H9 (cell line): ENCODE measurements around the gene S100Z. TPM values are rescaled to one million over a fixed set of nuclear protein-coding genes. Genes with fewer than 3 reads are reported as not detected.

Experiments
- DNase-seq: peaks from one replicate; pipeline ENCODE4 v3.0.0-alpha.2; 2017
- H2AFZ ChIP-seq: one replicate; pipeline ENCODE4 v1.6.1; 2013; ENCODE audit warnings: mild to moderate bottlenecking, low read length, control low read depth, moderate library complexity
- H2AK5ac ChIP-seq: 2 replicates; pipeline ENCODE4 v1.6.1; 2013; ENCODE audit warnings: low read length, control low read depth, mixed read lengths; ENCODE audit not compliant: insufficient read length
- H2BK120ac ChIP-seq: one replicate; pipeline ENCODE4 v1.6.1; 2013; ENCODE audit warnings: low read depth, mild to moderate bottlenecking, low read length, control low read depth, inconsistent platforms; ENCODE audit not compliant: poor library complexity, severe bottlenecking
- H2BK12ac ChIP-seq: 2 replicates; pipeline ENCODE4 v1.6.1; 2013; ENCODE audit warnings: low read length, control low read depth, mixed read lengths, low read depth; ENCODE audit not compliant: insufficient read length
- H2BK15ac ChIP-seq: 2 replicates; pipeline ENCODE4 v1.6.1; 2013; ENCODE audit warnings: low read depth, low read length, control low read depth
- H2BK20ac ChIP-seq: one replicate; pipeline ENCODE4 v1.6.1; 2013; ENCODE audit warnings: low read depth, mild to moderate bottlenecking, low read length, control low read depth, inconsistent platforms; ENCODE audit not compliant: poor library complexity, severe bottlenecking
- H2BK5ac ChIP-seq: 2 replicates; pipeline ENCODE4 v1.6.1; 2013; ENCODE audit warnings: low read length, control low read depth, mixed read lengths; ENCODE audit not compliant: insufficient read length
- H3K14ac ChIP-seq: 2 replicates; pipeline ENCODE4 v1.6.1; 2013; ENCODE audit warnings: low read length, control low read depth; ENCODE audit not compliant: insufficient read depth
- H3K18ac ChIP-seq: 2 replicates; pipeline ENCODE4 v1.6.1; 2013; ENCODE audit warnings: low read depth, mild to moderate bottlenecking, mixed read lengths, low read length, control low read depth; ENCODE audit not compliant: insufficient read length
- H3K23ac ChIP-seq: 2 replicates; pipeline ENCODE4 v1.6.1; 2013; ENCODE audit warnings: low read length, control low read depth, mixed read lengths, low read depth; ENCODE audit not compliant: insufficient read length
- H3K23me2 ChIP-seq: 2 replicates; pipeline ENCODE4 v1.6.1; 2013; ENCODE audit warnings: low read depth, mild to moderate bottlenecking, mixed read lengths, low read length, control low read depth; ENCODE audit not compliant: insufficient read length, poor library complexity, severe bottlenecking
- H3K27ac ChIP-seq: 2 replicates; pipeline ENCODE4 v1.5.1; 2013; ENCODE audit warnings: low read length, control low read depth, mixed read lengths, low read depth; ENCODE audit not compliant: insufficient read length
- H3K27me3 ChIP-seq: 2 replicates; pipeline ENCODE4 v1.6.1; 2013; ENCODE audit warnings: low read length, control low read depth, inconsistent platforms; ENCODE audit not compliant: insufficient read depth
- H3K4ac ChIP-seq: 2 replicates; pipeline ENCODE4 v1.6.1; 2013; ENCODE audit warnings: low read depth, mild to moderate bottlenecking, control low read depth, inconsistent platforms, low read length, moderate library complexity
- H3K4me1 ChIP-seq: 2 replicates; pipeline ENCODE4 v1.6.1; 2013; ENCODE audit warnings: low read length, control low read depth, inconsistent platforms; ENCODE audit not compliant: insufficient read depth
- H3K4me2 ChIP-seq: 2 replicates; pipeline ENCODE4 v1.6.1; 2013; ENCODE audit warnings: low read length, control low read depth, mixed read lengths; ENCODE audit not compliant: insufficient read length, insufficient read depth
- H3K56ac ChIP-seq: 2 replicates; pipeline ENCODE4 v1.6.1; 2013; ENCODE audit warnings: low read depth, mild to moderate bottlenecking, mixed read lengths, low read length, control low read depth; ENCODE audit not compliant: insufficient read length
- H3K79me1 ChIP-seq: 2 replicates; pipeline ENCODE4 v1.6.1; 2013; ENCODE audit warnings: low read depth, mild to moderate bottlenecking, moderate library complexity, low read length, control low read depth, inconsistent platforms; ENCODE audit not compliant: insufficient read depth, poor library complexity, severe bottlenecking
- H3K79me2 ChIP-seq: 2 replicates; pipeline ENCODE4 v1.6.1; 2013; ENCODE audit warnings: low read length, control low read depth, inconsistent platforms; ENCODE audit not compliant: insufficient read depth
- H3K9ac ChIP-seq: 2 replicates; pipeline ENCODE4 v1.6.1; 2013; ENCODE audit warnings: low read length, control low read depth, mixed read lengths; ENCODE audit not compliant: insufficient read length; ENCODE audit errors: extremely low read depth
- H3K9me3 ChIP-seq: one replicate; pipeline ENCODE4 v1.6.1; 2013; ENCODE audit warnings: low read depth, low read length, inconsistent platforms; ENCODE audit not compliant: control insufficient read depth
- H3T11ph ChIP-seq: one replicate; pipeline ENCODE4 v1.6.1; 2013; ENCODE audit warnings: mild to moderate bottlenecking, low read length, control low read depth, inconsistent platforms
- H4K20me1 ChIP-seq: one replicate; pipeline ENCODE4 v1.6.1; 2013; ENCODE audit not compliant: control insufficient read depth, insufficient read length, insufficient read depth
- H4K5ac ChIP-seq: 2 replicates; pipeline ENCODE4 v1.6.1; 2013; ENCODE audit warnings: low read depth, mild to moderate bottlenecking, mixed read lengths, low read length, control low read depth; ENCODE audit not compliant: insufficient read length
- H4K8ac ChIP-seq: replicated peaks from 2 replicates; pipeline ENCODE4 v1.6.1; 2013; ENCODE audit warnings: low read length, control low read depth, mixed read lengths, low read depth; ENCODE audit not compliant: insufficient read length
- H4K91ac ChIP-seq: 2 replicates; pipeline ENCODE4 v1.6.1; 2013; ENCODE audit warnings: low read depth, mild to moderate bottlenecking, moderate library complexity, mixed read lengths, low read length, control low read depth; ENCODE audit not compliant: insufficient read length
- H3K27ac Mint-ChIP-seq, 3 experiments: 2 replicates in 2 of 3; 3 replicates in 1 of 3; pipeline ENCODE4 v1.8.0; 2020 to 2021; ENCODE audit warnings: mixed read lengths in 3 of 3, mild to moderate bottlenecking in 1 of 3, moderate library complexity in 1 of 3
- H3K27me3 Mint-ChIP-seq: 2 replicates; pipeline ENCODE4 v1.8.0; 2021; ENCODE audit warnings: low read depth, mild to moderate bottlenecking, moderate library complexity, mixed read lengths
- H3K36me3 Mint-ChIP-seq, 3 experiments: 2 replicates in 2 of 3; 3 replicates in 1 of 3; pipeline ENCODE4 v1.8.0; 2020 to 2021; ENCODE audit warnings: low read depth in 3 of 3, mixed read lengths in 3 of 3; ENCODE audit not compliant: insufficient read depth in 1 of 3
- H3K4me1 Mint-ChIP-seq, 2 experiments: 2 replicates each; pipeline ENCODE4 v1.8.0; 2020; ENCODE audit warnings: mixed read lengths in 2 of 2
- H3K4me3 Mint-ChIP-seq, 2 experiments: 2 replicates in 1 of 2; 3 replicates in 1 of 2; pipeline ENCODE4 v1.8.0; 2020 to 2021; ENCODE audit warnings: mild to moderate bottlenecking in 2 of 2, mixed read lengths in 2 of 2, moderate library complexity in 1 of 2
- H3K9me3 Mint-ChIP-seq, 2 experiments: 2 replicates in 1 of 2; 3 replicates in 1 of 2; pipeline ENCODE4 v1.8.0; 2020; ENCODE audit warnings: mild to moderate bottlenecking in 2 of 2, mixed read lengths in 2 of 2, moderate library complexity in 1 of 2
- WGBS: extraction: QIAGEN DNeasy Blood & Tissue Kit; methylation state at CpG from one replicate; pipeline ENCODE4 v1.1.7; 2013; ENCODE audit warnings: missing lambda C conversion rate, low lambda C conversion rate, mixed read lengths; ENCODE audit not compliant: insufficient read length; ENCODE audit errors: extremely low coverage; 5-methylcytosine and 5-hydroxymethylcytosine counted together
- total RNA-seq: library from RNA; stranded (reverse); gene quantifications from 2 replicates; pipeline ENCODE4 v1.2.1, GENCODE V29; 2021
- TF ChIP-seq, protein P1 (sequence below): fragments of 200-600 bp; sonication (generic); conservative IDR thresholded peaks from 3 replicates; pipeline ENCODE4 v1.8.0; 2021; ENCODE audit warnings: antibody characterized with exemption, mild to moderate bottlenecking

Gene S100Z
- total RNA-seq, 1 experiment from 2014 or later: not detected

DNA sequence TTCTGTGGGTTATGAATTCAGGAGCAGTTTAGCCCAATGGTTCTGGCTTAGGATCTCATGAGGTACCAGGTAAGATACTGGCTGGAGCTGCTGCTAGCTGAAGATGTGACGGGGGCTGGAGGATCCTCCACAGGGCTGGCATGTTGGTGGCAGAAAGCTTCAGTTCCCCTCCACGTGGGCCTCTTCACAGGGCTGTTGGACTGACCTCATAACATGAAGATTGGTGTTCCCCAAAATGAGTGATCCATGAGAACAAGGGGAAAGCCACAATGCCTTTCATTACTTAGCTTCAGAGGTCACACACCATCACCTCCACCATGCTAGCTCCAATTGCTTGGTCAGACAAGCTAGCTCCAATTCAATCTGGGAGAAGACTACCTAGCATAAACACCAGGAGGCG, 8.5 kb upstream of the S100Z start:
- Mint-ChIP-seq H3K4me3 (no peak overlapping the region), H3K9me3 (peaks cover 9 to 12% of the 10 kb centered on the region in 2 experiments), H3K27ac (no peak overlapping the region), H3K36me3 (peaks cover 3 to 13% (median 7%) of the 10 kb centered on the region in 3 experiments; a peak in 6 of 7 replicates), H3K27me3 (peaks cover 5% of the 10 kb centered on the region; the same call in 1 of the 2 replicates), H3K4me1 (peaks cover 14 to 18% of the 10 kb centered on the region in 2 experiments)
- Histone ChIP-seq H3K18ac (no peak overlapping the region), H3K79me1 (no peaks in the 10 kb centered on the region), H3K9ac (no peak overlapping the region), H3K9me3 (no peaks in the 10 kb centered on the region), H3K27ac (no peak overlapping the region), H3K56ac (no peak overlapping the region), H2BK20ac (no peak overlapping the region), H3K4ac (no peak overlapping the region), H3K23ac (no peak overlapping the region), H2BK12ac (no peak overlapping the region), H2AFZ (no peak overlapping the region), H3T11ph (no peak overlapping the region), H4K5ac (no peak overlapping the region), H2BK15ac (no peak overlapping the region), H3K4me2 (no peak overlapping the region), H3K14ac (no peak overlapping the region), H2BK5ac (no peak overlapping the region), H3K79me2 (no peaks in the 10 kb centered on the region), H4K20me1 (no peaks in the 10 kb centered on the region), H4K91ac (no peak overlapping the region), H4K8ac (no peak overlapping the region), H3K4me1 (no peaks in the 10 kb centered on the region), H3K27me3 (no peaks in the 10 kb centered on the region), H2AK5ac (no peak overlapping the region), H3K23me2 (no peaks in the 10 kb centered on the region), H2BK120ac (no peak overlapping the region)
- no CpG with 5 or more reads among the region's 3 CpGs for WGBS
- DNase-seq: no peak
- TF ChIP-seq, protein P1, sequence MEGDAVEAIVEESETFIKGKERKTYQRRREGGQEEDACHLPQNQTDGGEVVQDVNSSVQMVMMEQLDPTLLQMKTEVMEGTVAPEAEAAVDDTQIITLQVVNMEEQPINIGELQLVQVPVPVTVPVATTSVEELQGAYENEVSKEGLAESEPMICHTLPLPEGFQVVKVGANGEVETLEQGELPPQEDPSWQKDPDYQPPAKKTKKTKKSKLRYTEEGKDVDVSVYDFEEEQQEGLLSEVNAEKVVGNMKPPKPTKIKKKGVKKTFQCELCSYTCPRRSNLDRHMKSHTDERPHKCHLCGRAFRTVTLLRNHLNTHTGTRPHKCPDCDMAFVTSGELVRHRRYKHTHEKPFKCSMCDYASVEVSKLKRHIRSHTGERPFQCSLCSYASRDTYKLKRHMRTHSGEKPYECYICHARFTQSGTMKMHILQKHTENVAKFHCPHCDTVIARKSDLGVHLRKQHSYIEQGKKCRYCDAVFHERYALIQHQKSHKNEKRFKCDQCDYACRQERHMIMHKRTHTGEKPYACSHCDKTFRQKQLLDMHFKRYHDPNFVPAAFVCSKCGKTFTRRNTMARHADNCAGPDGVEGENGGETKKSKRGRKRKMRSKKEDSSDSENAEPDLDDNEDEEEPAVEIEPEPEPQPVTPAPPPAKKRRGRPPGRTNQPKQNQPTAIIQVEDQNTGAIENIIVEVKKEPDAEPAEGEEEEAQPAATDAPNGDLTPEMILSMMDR: no peak
